OCI-LY7 (cell line): ENCODE results near the gene PRPSAP2.

Experiments
- CTCF ChIP-seq: fragments of 200-600 bp; sonication (generic); conservative IDR thresholded peaks from 2 replicates; pipeline ENCODE4 v1.5.1; 2014; ENCODE audit warnings: mild to moderate bottlenecking, antibody characterized with exemption, low read length, moderate library complexity, mixed read lengths
- EZH2phosphoT487 ChIP-seq: fragments of 200-600 bp; sonication (generic); IDR thresholded peaks from 2 replicates; pipeline ENCODE4 v1.6.1; 2018; ENCODE audit warnings: low read depth, borderline replicate concordance, mild to moderate bottlenecking, mixed run types, antibody characterized with exemption, low read length, moderate library complexity, mixed read lengths

GRCh38 chr17:18905226-18905625 is 47.3 kb downstream of the PRPSAP2 start:
- TF ChIP-seq CTCF (no peak), EZH2phosphoT487 (no peak)
